HG03025 (cell line): Measurements from ENCODE around the gene IRX3.

ENCODE experiments used
- ATAC-seq: cut with Tn5 transposase; IDR thresholded peaks from one replicate; pipeline ENCODE4 v1.9.1; 2021; ENCODE audit warnings: mild to moderate bottlenecking, moderate library complexity; ENCODE audit not compliant: unreplicated experiment, low FRiP score

The IRX3 gene

GRCh38 chr16:54240271-54241129, 46.1 kb downstream of the IRX3 start:
- ATAC-seq = no peak

GRCh38 chr16:54239456-54239855, 47.1 kb downstream of the IRX3 start:
- no peak for ATAC-seq

GRCh38 chr16:54236773-54237172, 49.8 kb downstream of the IRX3 start:
- no peak for ATAC-seq

- no peak for ATAC-seq
Measured at GRCh38 chr16:54233615-54234014, 53.0 kb downstream of the IRX3 start.
